IMR-90 (cell line): ENCODE data around the gene PHOSPHO1.

Experiments used
- CEBPB ChIP-seq: IDR thresholded peaks from 2 replicates; pipeline ENCODE4 v1.6.1; 2012; ENCODE audit warnings: low read depth, low read length, improper control_type of control experiment
- POLR2A ChIP-seq: IDR thresholded peaks from 2 replicates; pipeline ENCODE4 v1.6.1; 2012; ENCODE audit warnings: mild to moderate bottlenecking, low read depth, low read length
- RAD21 ChIP-seq: IDR thresholded peaks from 2 replicates; pipeline ENCODE4 v1.6.1; 2012; ENCODE audit warnings: low read length, improper control_type of control experiment
- RCOR1 ChIP-seq: IDR thresholded peaks from 2 replicates; pipeline ENCODE4 v1.6.1; 2012; ENCODE audit warnings: mild to moderate bottlenecking, low read length, improper control_type of control experiment; ENCODE audit not compliant: insufficient replicate concordance
- USF2 ChIP-seq: fragments of 150-350 bp; IDR thresholded peaks from 2 replicates; pipeline ENCODE4 v1.6.1; 2017; ENCODE audit warnings: mild to moderate bottlenecking, antibody characterized with exemption, low read length, low read depth
- TF ChIP-seq, protein P1 (sequence below): conservative IDR thresholded peaks from 2 replicates; pipeline ENCODE4 v1.5.1; 2012; ENCODE audit warnings: mild to moderate bottlenecking, low read depth, low read length, improper control_type of control experiment
- TF ChIP-seq, protein P2 (sequence below): fragments of 150-350 bp; IDR thresholded peaks from 2 replicates; pipeline ENCODE4 v1.6.1; 2016; ENCODE audit warnings: low read depth, mild to moderate bottlenecking, low read length, moderate library complexity, borderline replicate concordance

DNA sequence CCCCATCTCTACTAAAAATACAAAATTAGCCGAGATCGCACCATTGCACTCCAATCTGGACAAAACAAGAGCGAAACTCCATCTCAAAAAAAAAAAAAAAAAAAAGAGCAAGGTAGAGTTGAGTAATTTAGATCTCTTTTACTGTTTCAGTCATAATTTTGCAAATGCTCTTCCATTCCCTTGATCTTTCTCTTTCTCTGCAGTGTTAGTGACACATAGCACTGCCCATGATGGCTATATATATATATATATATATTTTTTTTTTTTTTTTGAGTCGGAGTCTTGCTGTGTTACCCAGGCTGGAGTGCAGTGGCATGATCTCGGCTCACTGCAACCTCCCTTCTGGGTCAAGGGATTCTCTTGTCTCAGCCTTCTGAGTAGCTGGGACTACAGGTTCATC is 12.2 kb upstream of the PHOSPHO1 start:
- TF ChIP-seq CEBPB: no peak
- no peak for TF ChIP-seq POLR2A
- TF ChIP-seq, protein P1, sequence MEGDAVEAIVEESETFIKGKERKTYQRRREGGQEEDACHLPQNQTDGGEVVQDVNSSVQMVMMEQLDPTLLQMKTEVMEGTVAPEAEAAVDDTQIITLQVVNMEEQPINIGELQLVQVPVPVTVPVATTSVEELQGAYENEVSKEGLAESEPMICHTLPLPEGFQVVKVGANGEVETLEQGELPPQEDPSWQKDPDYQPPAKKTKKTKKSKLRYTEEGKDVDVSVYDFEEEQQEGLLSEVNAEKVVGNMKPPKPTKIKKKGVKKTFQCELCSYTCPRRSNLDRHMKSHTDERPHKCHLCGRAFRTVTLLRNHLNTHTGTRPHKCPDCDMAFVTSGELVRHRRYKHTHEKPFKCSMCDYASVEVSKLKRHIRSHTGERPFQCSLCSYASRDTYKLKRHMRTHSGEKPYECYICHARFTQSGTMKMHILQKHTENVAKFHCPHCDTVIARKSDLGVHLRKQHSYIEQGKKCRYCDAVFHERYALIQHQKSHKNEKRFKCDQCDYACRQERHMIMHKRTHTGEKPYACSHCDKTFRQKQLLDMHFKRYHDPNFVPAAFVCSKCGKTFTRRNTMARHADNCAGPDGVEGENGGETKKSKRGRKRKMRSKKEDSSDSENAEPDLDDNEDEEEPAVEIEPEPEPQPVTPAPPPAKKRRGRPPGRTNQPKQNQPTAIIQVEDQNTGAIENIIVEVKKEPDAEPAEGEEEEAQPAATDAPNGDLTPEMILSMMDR: no peak
- no peak for TF ChIP-seq RCOR1
- TF ChIP-seq, protein P2, sequence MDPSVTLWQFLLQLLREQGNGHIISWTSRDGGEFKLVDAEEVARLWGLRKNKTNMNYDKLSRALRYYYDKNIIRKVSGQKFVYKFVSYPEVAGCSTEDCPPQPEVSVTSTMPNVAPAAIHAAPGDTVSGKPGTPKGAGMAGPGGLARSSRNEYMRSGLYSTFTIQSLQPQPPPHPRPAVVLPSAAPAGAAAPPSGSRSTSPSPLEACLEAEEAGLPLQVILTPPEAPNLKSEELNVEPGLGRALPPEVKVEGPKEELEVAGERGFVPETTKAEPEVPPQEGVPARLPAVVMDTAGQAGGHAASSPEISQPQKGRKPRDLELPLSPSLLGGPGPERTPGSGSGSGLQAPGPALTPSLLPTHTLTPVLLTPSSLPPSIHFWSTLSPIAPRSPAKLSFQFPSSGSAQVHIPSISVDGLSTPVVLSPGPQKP: no peak
- TF ChIP-seq RAD21: no peak
- no peak for TF ChIP-seq USF2
